ENCODE measurements around the gene C10orf90.

- TF ChIP-seq EZH2 (IDR thresholded peaks at IDR 0.05; ENCODE audit: borderline replicate concordance, low read length) (no peak), CTCF (IDR thresholded peaks at IDR 0.05; ENCODE audit: low read length) (no peak)
Observed at GRCh38 chr10:126407831-126408230, 262.7 kb downstream of the C10orf90 start.
